NCI-H526 (cell line): ENCODE measurements around the gene HSD17B12.
"Not testable (repeated sequence)": the region's sequence is repeated elsewhere in the genome, so short reads cannot be mapped to it uniquely, and the experiment has no call there.

ENCODE experiments used
- DNase-seq, 2 experiments: peaks; one replicate each; lab custom pipeline; 2025; lab: John Stamatoyannopoulos, UW

HSD17B12 gene

DNA sequence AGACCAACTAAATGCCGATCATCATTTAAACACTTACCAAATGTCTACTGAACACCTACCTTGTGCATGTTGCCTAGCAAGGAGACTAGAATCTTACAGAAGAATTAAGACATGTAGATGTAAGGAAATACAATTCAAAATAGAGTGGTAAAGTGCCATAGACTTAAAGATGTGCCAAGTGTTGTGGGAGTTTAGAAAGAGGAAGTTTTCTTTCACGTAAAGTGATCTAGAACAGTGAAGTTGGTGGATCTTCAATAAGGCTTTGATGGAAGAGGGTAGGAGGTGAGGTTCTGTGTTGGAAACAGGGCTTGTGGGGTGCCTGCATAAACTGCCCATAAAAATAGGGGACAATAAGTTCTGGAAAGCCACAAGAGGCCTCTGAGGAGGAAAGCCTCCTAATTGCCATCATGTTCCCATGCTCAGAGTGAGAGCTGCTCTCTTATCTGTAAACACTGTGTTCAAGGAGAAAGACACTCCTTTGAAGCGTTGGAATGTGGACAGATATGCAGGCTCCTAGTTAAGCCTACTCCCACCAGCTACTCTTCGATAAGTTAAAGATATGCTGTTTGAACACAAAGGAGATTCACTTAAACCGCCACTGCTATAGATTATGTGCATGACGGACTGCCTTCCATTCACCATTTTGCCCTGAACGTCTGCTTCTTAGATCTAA lies 66.7 kb downstream of the HSD17B12 start:
- DNase-seq: no peak

DNA sequence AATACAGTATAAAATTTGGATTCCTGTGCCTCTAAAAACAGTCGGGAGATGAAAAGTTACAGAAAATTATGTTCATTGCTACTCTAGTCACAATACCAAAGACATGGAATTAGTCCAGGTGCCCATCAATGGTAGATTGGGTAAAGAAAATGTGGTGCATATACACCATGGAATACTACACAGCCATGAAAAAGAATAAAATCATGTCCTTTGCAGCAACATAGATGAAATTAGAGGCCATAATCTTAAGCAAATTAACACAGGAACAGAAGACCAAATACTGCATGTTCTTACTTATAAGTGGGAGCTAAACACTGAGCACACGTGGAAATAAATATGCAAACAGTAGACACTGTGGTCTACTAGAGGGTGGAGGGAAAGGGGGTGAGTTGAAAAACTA lies 67.6 kb downstream of the HSD17B12 start:
- DNase-seq: no peak

DNA sequence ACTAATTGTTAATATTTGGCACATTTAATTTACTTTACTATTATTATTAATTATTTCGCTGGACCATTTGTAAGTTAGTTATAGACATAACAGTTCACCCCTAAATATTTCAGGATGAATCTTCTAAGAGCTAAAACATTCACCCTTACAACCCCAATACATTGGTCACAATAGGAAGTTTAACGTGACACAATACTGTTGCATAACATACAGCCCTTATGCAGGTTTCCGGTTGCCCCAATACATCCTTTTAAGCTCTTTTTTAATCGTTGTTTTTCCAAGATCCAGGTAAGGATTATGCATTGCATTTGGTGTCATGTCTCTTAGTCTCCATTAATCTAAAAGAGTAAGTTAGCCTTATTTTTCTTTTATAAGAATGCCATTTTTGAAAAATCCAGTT lies 71.2 kb downstream of the HSD17B12 start:
- DNase-seq: no peak

DNA sequence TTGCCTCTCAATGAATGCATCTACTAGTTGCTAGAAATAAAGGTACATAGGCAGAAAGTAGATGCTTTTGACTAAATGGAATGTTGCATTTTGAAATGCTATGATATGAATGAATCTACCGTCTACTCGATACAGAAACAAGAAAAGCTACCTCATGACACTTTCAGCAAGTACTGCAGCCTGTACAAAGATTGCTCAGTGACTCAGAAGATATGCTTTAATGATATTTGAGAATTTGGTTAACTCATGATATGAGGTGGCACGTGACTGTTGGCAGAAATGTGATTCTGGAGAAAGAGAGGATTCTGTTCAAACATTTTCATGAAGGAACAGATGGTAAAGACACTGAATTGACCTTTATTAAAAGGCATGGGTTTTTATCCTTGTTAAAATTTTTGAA lies 76.0 kb downstream of the HSD17B12 start:
- DNase-seq: no peak

DNA sequence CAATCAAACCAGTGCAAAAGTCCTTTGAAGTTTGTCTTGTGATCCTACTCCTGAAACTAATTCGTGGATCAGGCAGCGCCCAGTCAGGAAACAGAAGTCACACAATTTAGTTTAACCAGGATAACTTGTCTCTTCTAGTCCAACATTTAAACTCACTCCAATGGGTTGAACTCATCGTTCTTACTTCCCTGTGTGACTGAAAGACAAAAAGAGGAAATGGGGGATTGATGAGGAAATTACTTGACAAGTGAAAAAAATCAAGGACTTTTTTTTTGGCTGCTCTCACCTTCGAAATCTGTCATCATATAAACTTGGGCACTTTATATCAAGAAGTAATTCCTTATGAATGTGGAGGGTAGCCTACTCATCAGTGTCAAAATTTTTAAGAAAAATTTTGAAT lies 78.4 kb downstream of the HSD17B12 start:
- no peak for DNase-seq

DNA sequence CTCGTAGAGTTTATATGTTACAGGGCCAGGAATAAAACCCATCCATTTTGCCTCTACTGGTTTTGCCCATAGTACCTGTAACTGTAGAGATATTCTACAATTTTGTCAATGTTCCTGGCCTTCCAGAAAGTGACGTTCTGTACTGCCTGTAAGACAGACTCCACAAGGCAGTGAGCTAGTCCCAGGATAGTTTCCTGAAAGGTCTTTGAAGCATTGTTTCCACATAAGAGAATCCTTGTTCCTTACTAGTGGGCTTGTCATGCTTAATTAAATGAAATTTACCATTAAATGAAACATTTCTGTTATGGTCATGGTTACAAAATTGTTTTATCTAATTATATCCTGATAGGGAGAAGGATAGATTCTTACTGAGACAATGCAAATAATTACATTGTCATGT lies 80.4 kb downstream of the HSD17B12 start:
- DNase-seq: no peak

DNA sequence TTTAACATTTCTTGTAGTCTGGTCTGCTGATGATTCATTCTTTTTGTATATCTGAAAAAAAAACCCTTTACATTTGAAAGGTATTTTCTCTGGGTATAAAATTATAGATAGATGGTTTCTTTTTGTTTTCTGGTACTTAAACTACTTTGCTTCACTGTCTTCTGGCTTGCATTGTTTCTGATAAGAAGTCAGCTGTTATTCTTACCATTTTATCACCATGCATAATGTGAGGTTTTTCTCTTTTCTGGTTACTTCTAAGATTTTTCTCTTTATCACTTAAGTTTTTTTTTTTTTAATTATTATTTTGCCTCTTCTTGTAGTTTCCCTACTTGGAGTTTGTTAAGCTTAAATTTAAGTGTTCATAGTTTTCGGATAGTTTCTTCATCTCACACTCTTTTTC lies 84.7 kb downstream of the HSD17B12 start:
- no peak for DNase-seq

DNA sequence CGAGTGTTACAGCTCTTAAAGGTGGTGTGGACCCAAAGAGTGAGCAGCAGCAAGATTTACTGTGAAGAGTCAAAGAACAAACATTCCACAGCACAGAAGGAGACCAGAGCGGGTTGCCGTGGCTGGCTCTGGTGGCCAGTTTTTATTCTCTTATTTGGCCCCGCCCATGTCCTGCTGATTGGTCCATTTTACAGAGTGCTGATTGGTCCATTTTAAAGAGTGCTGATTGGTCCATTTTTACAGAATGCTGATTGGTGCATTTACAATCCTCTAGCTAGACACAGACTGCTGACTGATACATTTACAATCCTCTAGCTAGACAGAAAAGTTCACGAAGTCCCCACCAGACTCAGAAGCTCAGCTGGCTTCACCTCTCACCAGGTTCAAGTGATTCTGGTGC lies 88.1 kb downstream of the HSD17B12 start:
- not testable (repeated sequence) for DNase-seq

DNA sequence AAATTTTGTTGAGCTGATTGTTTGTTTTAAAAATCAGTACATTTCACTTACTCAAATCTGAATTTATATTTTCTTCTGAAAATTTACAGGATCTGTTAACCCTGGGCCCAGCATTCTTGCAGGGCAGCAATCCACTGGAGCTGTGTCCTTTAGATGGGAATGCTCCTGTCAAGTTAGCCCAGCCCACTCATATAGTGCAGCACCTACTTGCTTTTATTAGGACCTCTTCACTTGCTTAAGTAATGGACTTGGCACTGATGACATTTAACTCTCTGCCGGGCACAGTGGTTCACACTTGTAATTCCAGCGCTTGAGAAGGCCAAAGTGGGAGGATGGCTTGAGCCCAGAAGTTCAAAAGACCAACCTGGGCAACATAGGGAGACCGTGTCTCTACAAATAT lies 89.6 kb downstream of the HSD17B12 start:
- no peak for DNase-seq

DNA sequence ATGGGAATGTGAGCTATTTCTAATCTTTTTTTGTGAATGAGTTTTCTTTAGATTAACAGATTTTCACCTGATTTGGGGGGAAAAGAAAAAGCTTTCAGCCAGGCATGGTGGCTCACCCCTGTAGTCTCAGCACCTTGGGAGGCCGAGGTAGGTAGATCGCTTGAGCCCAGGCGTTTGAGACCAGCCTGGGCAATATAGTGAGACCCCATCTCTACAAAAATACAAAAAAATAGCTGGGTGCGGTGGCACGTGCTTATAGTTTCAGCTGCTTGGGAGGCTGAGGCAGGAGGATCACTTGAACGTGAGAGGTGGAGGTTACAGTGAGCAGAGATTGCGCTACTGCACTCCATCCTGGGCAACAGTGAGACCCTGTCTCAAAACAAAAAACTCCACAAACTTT lies 92.2 kb downstream of the HSD17B12 start:
- no peak for DNase-seq

DNA sequence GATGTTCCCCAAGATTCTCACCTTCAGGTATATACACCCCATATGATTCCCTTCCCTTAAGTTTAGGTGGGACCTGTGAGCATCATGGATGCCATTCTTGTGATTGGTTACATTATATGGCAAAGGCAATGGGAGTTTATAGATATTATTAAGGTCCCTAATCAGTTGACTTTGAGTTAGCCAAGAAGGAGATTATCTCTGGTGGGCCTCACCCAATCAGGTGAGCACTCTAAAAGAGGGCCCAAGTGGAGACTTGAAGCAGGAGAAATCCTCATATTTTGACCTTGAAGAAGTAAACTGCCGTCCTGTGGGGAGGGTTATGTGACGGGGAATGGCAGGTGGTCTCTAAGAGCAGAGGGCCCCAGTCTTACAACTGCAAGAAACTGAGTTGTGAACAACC lies 94.2 kb downstream of the HSD17B12 start:
- no peak for DNase-seq

DNA sequence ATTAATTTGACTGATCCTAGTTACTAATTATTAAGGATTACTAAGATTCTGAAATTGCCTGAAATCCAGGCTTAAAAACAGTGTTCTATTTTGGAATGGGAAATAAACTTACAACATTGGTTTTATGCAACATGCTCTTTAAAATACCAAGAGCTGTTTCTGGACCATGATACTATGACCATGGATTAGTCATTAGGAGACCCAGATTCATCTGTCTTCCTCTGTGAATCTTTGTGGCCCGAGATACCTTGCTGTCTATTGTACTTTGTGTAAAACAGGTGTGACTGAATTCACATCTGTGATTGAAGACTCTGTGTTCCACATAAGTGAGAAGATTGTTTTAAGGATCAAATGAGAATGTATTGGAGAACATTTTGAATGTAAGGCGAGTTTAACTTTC lies 98.8 kb downstream of the HSD17B12 start:
- no peak for DNase-seq

DNA sequence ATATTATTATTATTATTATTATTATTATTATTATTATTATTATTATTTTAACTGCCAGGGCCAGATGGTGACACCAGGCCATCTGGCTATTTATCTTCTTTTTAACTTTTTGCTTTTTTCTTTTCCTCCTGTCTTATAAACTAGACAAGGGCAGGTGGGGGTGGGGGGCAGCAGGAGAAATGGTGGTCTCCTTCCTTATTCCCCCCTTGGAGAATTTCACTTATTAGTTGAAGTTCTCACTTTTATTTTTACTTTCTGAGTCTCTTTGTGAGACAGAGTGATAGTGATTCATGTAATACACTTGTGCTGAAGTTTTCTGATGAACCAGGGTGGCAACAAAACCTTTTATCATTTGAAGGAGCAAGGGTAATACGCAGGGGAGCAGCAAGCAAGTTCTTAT lies 103.8 kb downstream of the HSD17B12 start:
- no peak for DNase-seq

DNA sequence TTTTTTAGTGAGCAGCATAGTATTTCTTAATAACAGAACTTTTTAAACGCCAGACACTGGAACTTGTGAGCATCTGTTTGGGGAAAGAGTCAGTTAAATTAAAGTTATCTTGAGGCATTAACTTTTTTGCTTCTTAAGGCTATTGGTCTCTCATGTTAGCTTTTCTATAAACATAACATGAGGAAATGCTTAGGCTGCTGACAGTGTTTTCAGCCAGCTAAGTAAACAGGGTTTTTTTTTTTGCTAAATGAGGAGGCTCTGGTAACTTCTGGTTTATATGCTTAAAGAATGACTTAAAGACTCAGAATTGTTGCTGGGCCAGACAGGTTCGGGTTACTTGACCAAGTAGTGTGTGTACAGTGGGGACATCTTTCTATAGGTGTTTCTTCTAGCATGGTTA lies 104.3 kb downstream of the HSD17B12 start:
- DNase-seq: no peak

DNA sequence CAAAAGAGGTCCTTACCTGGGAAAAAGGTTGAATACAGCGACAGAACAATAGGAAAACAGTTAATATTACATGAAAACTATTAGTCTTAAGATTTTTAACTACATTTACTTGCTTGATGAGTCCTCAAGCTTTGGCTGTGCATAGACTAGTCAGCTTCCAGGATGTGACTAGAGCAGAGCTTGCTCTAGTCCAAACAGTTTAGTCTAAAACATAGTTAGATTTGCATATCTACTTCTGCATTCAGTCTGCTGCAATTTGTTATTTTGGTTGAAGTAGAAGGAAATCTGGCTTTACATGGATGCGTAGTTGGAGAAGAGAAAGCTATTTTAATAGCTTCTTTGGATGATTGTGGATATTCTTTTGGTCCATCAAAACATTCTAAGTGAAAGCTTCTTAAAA lies 104.8 kb downstream of the HSD17B12 start:
- DNase-seq: no peak

DNA sequence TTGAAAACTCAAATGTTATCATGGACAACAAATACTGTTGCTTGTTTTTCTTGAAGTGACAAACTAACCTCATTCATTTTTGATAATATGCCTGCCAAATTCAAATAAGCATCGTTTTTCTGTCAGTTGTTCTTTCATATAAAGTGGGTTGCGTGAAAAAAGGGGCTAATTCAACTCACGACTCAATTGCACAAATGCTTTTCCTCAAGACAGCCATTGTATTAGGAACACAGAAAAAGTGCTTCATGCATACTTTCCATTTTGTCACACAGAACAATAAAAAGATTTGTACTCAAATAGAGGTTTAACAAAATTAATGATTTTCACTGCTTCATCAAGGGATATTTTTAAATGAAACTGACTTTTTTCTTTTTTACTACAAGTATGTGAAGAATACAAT lies 105.5 kb downstream of the HSD17B12 start:
- no peak for DNase-seq

DNA sequence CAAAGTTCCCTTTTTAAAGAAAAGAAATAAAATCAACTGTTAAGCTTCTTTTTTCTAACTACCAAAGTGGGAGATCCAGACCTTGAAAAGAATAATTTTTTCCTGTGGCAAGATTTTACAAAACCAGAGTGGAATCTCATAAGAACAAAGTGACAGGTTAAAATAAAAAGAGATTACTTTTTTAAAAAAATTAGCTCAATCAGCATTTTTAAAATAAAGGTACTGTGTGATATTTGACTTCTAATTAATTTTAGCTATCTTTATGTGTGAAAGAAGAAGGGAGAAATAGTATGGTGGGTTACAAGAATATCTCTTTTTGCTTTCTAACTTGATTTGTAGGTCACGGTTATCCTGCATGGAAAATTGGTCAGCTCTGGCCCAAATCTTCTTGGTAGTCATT lies 107.3 kb downstream of the HSD17B12 start:
- DNase-seq: no peak

DNA sequence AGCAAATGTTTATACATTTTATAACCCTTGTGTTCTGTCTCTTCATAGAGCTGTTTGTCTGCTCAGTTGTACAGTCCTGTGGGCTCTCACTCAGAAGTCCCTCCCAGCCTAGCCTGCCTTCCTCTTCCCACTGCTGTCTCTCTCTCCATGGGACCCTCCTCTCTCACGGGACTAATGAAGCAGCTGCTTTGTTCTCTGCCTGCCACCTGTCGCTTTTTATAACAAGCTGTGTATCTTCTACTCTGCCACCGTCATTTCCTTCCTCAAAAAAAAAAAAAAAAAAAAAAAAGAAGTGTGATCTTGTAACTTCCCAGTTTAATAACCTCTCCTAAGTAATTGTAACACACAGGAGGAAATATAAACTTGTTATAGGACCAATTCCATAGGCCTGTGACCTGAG lies 107.9 kb downstream of the HSD17B12 start:
- no peak for DNase-seq

DNA sequence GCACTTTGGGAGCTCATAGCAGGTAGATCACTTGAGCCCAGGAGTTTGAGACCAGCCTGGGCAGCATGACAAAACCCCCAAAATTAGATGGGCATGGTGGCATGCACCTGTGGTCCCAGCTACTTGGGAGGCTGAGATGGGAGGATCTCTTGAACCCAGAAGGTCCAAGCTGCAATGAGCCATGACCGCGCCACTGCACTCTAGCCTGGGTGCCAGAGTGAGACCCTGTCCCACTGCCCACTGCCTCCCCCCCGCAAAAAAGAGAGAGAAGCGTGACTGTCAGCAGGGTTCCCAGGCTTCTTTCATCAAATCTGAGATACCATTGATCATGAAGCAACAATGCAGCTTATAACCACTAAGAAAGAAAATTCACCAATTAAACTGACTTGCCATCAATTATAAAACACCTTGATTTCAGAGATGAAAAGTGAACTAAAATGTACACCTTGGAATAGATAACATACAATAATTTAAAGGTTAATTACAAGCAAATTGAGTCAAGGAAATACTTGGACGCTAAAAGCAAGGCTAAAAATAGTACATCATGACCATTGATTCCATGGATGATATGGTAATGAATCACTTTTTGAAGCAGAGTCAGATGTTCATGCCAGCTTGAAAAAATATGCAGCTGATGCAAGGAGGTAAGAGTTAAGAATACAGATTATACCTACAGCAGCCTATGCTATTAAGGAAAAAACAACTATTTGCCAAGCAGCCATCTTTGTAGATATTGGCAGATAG lies 109.3 kb downstream of the HSD17B12 start:
- DNase-seq: no peak

DNA sequence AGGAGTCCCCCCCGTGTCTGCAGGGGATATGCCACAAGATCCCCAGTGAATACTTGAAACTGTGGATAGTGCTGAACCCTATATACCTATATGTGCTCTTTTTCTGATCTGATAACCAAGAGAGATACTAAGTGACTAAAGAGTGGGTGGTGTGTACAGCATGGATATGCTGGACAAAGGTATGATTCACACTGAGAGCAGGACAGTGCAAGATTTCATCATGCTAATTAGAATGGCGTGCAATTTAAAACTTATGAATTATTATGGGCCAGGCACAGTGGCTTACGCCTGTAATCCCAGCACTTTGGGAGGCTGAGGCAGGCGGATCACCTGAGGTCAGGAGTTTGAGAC lies 109.9 kb downstream of the HSD17B12 start:
- no peak for DNase-seq

DNA sequence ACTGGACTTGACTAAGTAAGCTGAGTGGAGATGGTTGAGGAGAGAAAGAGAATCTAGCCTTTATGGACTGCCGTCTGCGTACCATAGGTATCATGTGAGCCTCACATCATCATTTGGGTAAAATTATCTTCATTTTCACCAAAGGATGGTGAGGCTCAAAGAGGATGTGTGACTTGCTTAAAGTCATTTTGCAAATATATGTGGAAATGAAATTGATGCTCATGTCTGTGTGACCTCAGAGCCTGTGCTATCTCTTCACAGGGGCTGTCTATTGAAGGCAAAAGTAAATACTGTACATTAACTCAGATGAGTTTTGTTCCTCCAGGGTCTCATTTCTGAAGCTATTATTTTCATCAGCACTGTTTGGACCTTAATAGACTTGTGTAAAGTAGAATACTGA lies 116.8 kb downstream of the HSD17B12 start:
- no peak for DNase-seq

DNA sequence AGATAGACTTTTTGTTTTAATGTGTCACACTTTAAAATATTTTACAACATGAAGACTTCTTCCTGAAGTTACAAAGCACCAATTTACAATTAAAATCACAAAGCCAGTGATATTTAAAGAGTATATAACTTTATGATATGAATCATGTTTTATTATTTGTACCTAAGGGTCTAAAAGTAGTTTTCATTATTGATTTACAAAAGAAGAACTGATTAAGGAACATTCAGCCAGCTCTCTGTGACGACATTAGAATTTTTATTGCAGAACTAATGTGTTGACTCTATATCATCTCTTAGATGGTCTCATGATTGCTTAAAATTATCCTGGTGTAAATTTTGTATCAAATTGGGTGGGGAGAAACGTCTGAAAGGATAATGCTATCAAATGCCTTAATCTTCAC lies 117.3 kb downstream of the HSD17B12 start:
- no peak for DNase-seq

DNA sequence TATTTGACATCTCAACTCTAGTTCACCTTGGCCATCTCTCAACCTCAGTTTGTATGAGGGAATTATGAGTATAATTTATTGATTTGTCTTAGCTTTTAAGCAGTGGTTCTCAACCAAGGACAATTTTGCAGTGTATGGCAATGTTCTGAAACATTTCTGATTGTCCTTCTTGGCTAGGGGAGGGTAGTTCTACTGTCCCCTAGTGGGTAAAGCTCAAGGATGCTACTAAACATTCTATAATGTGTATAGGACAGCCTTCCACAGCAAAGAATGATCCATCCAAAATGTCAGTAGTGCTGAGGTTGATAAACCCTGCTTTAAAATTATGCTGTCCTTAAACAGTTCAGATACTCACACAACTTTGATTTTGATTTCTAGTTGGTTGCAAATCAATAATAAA lies 122.0 kb downstream of the HSD17B12 start:
- no peak for DNase-seq

DNA sequence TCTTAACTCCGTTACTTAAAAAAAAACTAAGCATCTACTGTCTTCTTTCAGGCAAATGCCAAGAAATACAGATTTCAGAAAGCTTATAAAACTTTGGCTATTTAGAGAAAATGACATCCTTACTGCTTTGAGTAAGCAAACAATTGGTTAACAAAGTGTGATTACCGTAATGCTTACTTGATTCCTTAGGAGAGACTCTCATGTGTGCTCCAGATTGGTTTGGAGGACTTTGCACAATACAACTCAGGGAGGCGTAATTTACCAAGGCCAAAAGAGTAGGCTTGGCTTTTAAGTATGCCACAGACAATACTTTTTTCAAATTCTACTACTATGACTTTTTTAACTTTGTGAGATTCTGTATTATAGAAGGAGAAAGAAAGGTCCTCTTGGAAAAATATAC lies 123.2 kb downstream of the HSD17B12 start:
- DNase-seq: no peak
